ENCODE results near the gene DAG1. TPM values are rescaled to one million over a fixed set of nuclear protein-coding genes. Genes with fewer than 3 reads are reported as not detected.

DAG1 gene
- total RNA-seq, 2 experiments from 2014 or later = 10.8 to 14.4 TPM

DNA sequence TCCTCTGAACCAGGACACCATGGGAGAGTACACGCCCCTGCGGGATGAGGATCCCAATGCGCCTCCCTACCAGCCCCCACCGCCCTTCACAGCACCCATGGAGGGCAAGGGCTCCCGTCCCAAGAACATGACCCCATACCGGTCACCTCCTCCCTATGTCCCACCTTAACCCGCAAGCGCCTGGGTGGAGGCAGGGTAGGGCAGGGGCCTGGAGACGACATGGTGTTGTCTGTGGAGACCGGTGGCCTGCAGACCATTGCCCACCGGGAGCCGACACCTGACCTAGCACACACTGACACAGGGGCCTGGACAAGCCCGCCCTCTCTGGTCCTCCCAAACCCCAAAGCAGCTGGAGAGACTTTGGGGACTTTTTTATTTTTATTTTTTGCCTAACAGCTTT lies 63.0 kb downstream of the DAG1 start:
- Mint-ChIP-seq H3K27me3 (no peaks in the 10 kb centered on the region), H3K4me1 (ENCODE audit: low read depth) (peaks cover 22% of the 10 kb centered on the region), H3K4me3 (no peak overlapping the region), H3K27ac (no peak overlapping the region), H3K36me3 (ENCODE audit: low read depth) (peaks cover 20% of the 10 kb centered on the region), H3K9me3 (no peaks in the 10 kb centered on the region)
- intact Hi-C loops (cut with micrococcal nuclease) = no loop called here
- CTCF ChIA-PET = no interaction called here
- POLR2A ChIA-PET = interaction anchor here (1.2 kb wide), 1 partner anchor 56 kb away, joined by 3 read pairs; no protein-coding TSS in a partner anchor
- DNase-seq (no peak), ATAC-seq (no peak)
- TF ChIP-seq, protein P1, sequence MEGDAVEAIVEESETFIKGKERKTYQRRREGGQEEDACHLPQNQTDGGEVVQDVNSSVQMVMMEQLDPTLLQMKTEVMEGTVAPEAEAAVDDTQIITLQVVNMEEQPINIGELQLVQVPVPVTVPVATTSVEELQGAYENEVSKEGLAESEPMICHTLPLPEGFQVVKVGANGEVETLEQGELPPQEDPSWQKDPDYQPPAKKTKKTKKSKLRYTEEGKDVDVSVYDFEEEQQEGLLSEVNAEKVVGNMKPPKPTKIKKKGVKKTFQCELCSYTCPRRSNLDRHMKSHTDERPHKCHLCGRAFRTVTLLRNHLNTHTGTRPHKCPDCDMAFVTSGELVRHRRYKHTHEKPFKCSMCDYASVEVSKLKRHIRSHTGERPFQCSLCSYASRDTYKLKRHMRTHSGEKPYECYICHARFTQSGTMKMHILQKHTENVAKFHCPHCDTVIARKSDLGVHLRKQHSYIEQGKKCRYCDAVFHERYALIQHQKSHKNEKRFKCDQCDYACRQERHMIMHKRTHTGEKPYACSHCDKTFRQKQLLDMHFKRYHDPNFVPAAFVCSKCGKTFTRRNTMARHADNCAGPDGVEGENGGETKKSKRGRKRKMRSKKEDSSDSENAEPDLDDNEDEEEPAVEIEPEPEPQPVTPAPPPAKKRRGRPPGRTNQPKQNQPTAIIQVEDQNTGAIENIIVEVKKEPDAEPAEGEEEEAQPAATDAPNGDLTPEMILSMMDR (IDR thresholded peaks at IDR 0.05) = no peak

DNA sequence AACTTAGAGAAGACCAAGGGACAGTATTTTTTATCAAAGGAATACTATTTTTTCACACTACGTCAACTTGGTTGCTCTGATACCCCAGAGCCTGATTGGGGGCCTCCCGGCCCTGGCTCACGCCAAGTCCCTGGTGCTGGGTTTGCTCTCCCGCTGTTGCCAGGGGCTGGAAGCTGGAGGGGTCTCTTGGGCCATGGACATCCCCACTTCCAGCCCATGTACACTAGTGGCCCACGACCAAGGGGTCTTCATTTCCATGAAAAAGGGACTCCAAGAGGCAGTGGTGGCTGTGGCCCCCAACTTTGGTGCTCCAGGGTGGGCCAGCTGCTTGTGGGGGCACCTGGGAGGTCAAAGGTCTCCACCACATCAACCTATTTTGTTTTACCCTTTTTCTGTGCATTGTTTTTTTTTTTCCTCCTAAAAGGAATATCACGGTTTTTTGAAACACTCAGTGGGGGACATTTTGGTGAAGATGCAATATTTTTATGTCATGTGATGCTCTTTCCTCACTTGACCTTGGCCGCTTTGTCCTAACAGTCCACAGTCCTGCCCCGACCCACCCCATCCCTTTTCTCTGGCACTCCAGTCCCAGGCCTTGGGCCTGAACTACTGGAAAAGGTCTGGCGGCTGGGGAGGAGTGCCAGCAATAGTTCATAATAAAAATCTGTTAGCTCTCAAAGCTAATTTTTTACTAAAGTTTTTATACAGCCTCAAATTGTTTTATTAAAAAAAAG lies 63.9 kb downstream of the DAG1 start:
- intact Hi-C loops (cut with micrococcal nuclease) = no loop called here
- Mint-ChIP-seq H3K4me1 (ENCODE audit: low read depth) (peaks cover 22% of the 10 kb centered on the region), H3K27me3 (no peaks in the 10 kb centered on the region), H3K4me3 (no peak overlapping the region), H3K27ac (no peak overlapping the region), H3K9me3 (no peaks in the 10 kb centered on the region), H3K36me3 (ENCODE audit: low read depth) (peaks cover 20% of the 10 kb centered on the region)
- ATAC-seq (no peak), DNase-seq (no peak)
- ChIA-PET POLR2A (interaction anchor here (0.6 to 1.2 kb wide), 2 partner anchors 57 to 63 kb away, joined by 3 read pairs; no protein-coding TSS in a partner anchor), CTCF (interaction anchor here (0.7 to 1.3 kb wide), 2 partner anchors 137 to 305 kb away, joined by 3 to 4 read pairs; no protein-coding TSS in a partner anchor)
- TF ChIP-seq, protein P1 (IDR thresholded peaks at IDR 0.05) = no peak

DNA sequence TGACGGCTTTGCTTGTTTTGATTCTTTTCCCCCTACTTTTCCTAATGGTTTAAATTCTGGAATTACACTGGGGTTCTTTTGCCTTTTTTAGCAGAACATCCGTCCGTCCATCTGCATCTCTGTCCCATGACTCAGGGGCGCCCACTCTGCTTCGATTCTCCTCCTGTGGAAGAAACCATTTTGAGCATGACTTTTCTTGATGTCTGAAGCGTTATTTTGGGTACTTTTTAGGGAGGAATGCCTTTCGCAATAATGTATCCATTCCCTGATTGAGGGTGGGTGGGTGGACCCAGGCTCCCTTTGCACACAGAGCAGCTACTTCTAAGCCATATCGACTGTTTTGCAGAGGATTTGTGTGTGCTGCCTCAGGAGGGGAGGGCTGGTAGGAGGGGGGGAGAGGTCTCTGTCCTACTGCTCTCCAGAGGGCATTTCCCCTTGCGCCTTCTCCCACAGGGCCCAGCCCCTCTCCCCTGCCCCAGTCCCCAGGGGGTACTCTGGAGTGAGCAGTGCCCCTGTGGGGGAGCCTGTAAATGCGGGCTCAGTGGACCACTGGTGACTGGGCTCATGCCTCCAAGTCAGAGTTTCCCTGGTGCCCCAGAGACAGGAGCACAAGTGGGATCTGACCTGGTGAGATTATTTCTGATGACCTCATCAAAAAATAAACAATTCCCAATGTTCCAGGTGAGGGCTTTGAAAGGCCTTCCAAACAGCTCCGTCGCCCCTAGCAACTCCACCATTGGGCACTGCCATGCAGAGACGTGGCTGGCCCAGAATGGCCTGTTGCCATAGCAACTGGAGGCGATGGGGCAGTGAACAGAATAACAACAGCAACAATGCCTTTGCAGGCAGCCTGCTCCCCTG lies 64.7 kb downstream of the DAG1 start:
- ATAC-seq (no peak), DNase-seq (no peak)
- Mint-ChIP-seq H3K27me3 (no peaks in the 10 kb centered on the region), H3K9me3 (no peaks in the 10 kb centered on the region), H3K4me1 (ENCODE audit: low read depth) (peaks cover 14% of the 10 kb centered on the region), H3K36me3 (ENCODE audit: low read depth) (peaks cover 20% of the 10 kb centered on the region), H3K27ac (no peak overlapping the region), H3K4me3 (no peak overlapping the region)
- ChIA-PET CTCF (interaction anchor here (0.7 to 1.3 kb wide), 2 partner anchors 136 to 304 kb away, joined by 3 to 4 read pairs; no protein-coding TSS in a partner anchor), POLR2A (interaction anchor here (0.6 kb wide), 1 partner anchor 64 kb away, joined by 3 read pairs; no protein-coding TSS in a partner anchor)
- TF ChIP-seq, protein P1 (IDR thresholded peaks at IDR 0.05) = no peak
- intact Hi-C loops (cut with micrococcal nuclease) = no loop called here

DNA sequence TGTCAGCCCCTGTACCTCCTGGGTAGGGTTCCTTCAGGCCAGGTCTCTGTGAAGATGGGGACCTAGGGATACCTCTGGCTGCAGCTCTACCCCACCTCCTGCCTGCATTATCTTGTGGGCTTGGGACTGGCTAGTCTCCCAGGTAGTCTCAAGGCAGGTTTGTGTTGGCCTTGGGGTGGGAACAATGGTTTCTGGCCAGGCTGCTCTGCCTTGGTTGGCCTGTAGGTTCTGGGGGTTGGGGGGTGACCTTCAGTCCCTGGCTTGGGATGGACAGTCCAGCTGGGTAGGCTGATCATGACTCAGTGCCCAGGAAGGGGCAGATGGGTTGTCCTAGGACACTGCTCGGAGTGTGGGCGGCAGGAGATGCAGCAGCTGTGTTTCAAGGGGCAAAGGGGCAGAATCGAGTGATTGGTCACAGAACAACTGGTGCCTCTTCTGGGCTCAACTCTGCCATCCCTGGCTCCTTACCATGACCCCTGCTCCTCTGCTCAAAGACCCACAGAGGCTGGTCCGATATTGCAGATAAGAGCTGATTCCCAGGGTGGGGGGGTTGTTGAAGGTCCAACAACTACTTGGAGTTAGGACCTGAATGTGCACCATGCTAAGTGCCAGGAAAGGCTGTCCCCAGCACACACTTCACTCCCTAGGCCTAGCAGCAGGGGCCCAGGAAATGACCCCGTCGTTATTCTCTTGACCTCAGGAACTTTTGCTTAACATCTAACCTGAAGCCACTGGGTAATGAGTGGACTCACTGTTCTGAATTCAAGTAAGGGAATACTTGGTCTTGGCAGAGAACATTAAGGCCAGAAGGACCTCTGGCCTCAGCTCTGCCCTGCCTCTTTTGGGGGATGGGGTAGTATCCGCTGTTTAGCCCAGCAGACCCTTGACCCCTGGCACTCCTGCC lies 66.2 kb downstream of the DAG1 start:
- ChIA-PET CTCF (interaction anchor here (1.4 to 5.8 kb wide), 2 partner anchors 124 to 136 kb away, joined by 3 to 185 read pairs; no protein-coding TSS in a partner anchor), POLR2A (no interaction called here)
- H3K27me3 Mint-ChIP-seq = no peaks in the 10 kb centered on the region
- peaks cover 13% of the 10 kb centered on the region for H3K4me1 Mint-ChIP-seq (ENCODE audit: low read depth)
- no peaks in the 10 kb centered on the region for H3K9me3 Mint-ChIP-seq
- H3K27ac Mint-ChIP-seq = no peak overlapping the region
- TF ChIP-seq, protein P1 (IDR thresholded peaks at IDR 0.05) = no peak
- ATAC-seq = no peak
- peaks cover 11% of the 10 kb centered on the region for H3K36me3 Mint-ChIP-seq (ENCODE audit: low read depth)
- DNase-seq = no peak
- intact Hi-C loops (cut with micrococcal nuclease) = no loop called here
- H3K4me3 Mint-ChIP-seq = no peak overlapping the region

Data from activated CD8-positive, alpha-beta T cell treated with anti-CD3 and anti-CD28 coated beads for 36 hours (primary cell).